Measurements from ENCODE around the gene ABHD1. TPM values are rescaled to one million over a fixed set of nuclear protein-coding genes. Genes with fewer than 3 reads are reported as not detected.

The ABHD1 gene
- total and polyA plus RNA-seq, 4 donors = 0.08 to 0.74 (median 0.14) TPM

DNA sequence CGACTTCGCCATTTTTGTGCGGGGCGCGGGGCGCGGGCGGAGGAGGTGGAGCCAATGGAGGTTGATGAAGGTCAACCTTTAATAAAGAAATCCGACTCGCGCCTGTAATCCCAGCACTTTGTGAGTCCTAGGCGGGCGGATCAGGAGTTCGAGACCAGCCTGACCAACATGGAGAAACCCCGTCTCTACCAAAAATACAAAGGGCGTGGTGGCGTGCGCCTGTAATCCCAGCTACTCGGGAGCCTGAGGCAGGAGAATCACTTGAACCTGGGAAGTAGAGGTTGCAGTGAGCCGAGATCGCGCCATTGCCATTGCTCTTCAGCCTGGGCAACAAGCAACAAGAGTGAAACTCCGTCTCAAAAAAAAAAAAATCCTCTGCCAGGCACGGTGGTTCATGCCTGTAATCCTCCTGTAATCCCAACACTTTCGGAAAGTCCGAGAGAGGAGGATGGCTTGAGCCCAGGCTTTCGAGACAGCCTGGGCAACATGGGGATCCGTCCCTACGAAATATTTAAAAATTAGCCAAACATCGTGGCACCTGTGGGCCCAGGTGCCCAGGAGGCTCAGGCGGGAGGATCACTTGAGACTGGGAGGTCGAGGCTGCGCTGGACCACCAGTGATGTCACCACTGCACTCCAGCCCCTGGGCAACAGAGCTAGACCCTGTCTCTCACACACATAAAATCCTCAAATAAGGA, 11.3 kb downstream of the ABHD1 start:
- Histone ChIP-seq H3K27ac (ENCODE audit: low read depth in 1 of 2, low read length in 1 of 2) (peak overlapping the region in 1 of 2 donors; percentile 37), H3K36me3 (ENCODE audit: control insufficient read depth in 4 of 4, insufficient read depth in 4 of 4, low read length in 4 of 4) (peaks cover 0 to 24% (median 21%) of the 10 kb centered on the region in 4 donors), H3K9me3 (ENCODE audit: control insufficient read depth in 4 of 4, insufficient read depth in 3 of 4, low read length in 3 of 4) (no peaks in the 10 kb centered on the region), H3K4me3 (no peak overlapping the region), H3K4me1 (ENCODE audit: control insufficient read depth in 5 of 5, insufficient read depth in 5 of 5, low read length in 5 of 5) (peaks cover 0 to 12% (median 8%) of the 10 kb centered on the region in 5 donors), H3K27me3 (ENCODE audit: control insufficient read depth in 3 of 3, insufficient read depth in 3 of 3, low read length in 2 of 3) (no peaks in the 10 kb centered on the region), H3K9ac (ENCODE audit: insufficient read depth in 1 of 2, low read length in 2 of 2) (no peak overlapping the region)
- ATAC-seq (ENCODE audit: insufficient read depth, low FRiP score) = no peak
- TF ChIP-seq, protein P1, sequence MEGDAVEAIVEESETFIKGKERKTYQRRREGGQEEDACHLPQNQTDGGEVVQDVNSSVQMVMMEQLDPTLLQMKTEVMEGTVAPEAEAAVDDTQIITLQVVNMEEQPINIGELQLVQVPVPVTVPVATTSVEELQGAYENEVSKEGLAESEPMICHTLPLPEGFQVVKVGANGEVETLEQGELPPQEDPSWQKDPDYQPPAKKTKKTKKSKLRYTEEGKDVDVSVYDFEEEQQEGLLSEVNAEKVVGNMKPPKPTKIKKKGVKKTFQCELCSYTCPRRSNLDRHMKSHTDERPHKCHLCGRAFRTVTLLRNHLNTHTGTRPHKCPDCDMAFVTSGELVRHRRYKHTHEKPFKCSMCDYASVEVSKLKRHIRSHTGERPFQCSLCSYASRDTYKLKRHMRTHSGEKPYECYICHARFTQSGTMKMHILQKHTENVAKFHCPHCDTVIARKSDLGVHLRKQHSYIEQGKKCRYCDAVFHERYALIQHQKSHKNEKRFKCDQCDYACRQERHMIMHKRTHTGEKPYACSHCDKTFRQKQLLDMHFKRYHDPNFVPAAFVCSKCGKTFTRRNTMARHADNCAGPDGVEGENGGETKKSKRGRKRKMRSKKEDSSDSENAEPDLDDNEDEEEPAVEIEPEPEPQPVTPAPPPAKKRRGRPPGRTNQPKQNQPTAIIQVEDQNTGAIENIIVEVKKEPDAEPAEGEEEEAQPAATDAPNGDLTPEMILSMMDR (IDR thresholded peaks at IDR 0.05; ENCODE audit: control extremely low read depth, extremely low read depth) = no peak
- DNase-seq = no peak
- 54 to 55% methylated on average over 33 of the region's 33 CpGs for WGBS, 2 donors

GRCh38 chr2:27135478-27135955, 11.9 kb downstream of the ABHD1 start:
- Histone ChIP-seq H3K4me3 (no peak overlapping the region), H3K36me3 (ENCODE audit: control insufficient read depth in 4 of 4, insufficient read depth in 4 of 4, low read length in 4 of 4) (peaks cover 0 to 21% (median 20%) of the 10 kb centered on the region in 4 donors), H3K9ac (ENCODE audit: insufficient read depth in 1 of 2, low read length in 2 of 2) (no peak overlapping the region), H3K27me3 (ENCODE audit: control insufficient read depth in 3 of 3, insufficient read depth in 3 of 3, low read length in 2 of 3) (no peaks in the 10 kb centered on the region), H3K9me3 (ENCODE audit: control insufficient read depth in 4 of 4, insufficient read depth in 3 of 4, low read length in 3 of 4) (no peaks in the 10 kb centered on the region), H3K4me1 (ENCODE audit: control insufficient read depth in 5 of 5, insufficient read depth in 5 of 5, low read length in 5 of 5) (peaks cover 0 to 12% (median 8%) of the 10 kb centered on the region in 5 donors), H3K27ac (ENCODE audit: low read depth in 1 of 2, low read length in 1 of 2) (no peak overlapping the region)
- DNase-seq = no peak
- ATAC-seq (ENCODE audit: insufficient read depth, low FRiP score) = no peak
- 75 to 82% methylated on average over 12 of the region's 12 CpGs for WGBS, 2 donors
- TF ChIP-seq, protein P1 (IDR thresholded peaks at IDR 0.05; ENCODE audit: control extremely low read depth, extremely low read depth) = no peak

GRCh38 chr2:27136751-27137150, 13.1 kb downstream of the ABHD1 start:
- Histone ChIP-seq H3K27ac (ENCODE audit: low read depth in 1 of 2, low read length in 1 of 2) (no peak overlapping the region), H3K9me3 (ENCODE audit: control insufficient read depth in 4 of 4, insufficient read depth in 3 of 4, low read length in 3 of 4) (no peaks in the 10 kb centered on the region), H3K27me3 (ENCODE audit: control insufficient read depth in 3 of 3, insufficient read depth in 3 of 3, low read length in 2 of 3) (no peaks in the 10 kb centered on the region), H3K36me3 (ENCODE audit: control insufficient read depth in 4 of 4, insufficient read depth in 4 of 4, low read length in 4 of 4) (peaks cover 0 to 16% (median 9%) of the 10 kb centered on the region in 4 donors), H3K4me1 (ENCODE audit: control insufficient read depth in 5 of 5, insufficient read depth in 5 of 5, low read length in 5 of 5) (peaks cover 0 to 12% (median 8%) of the 10 kb centered on the region in 5 donors), H3K9ac (ENCODE audit: insufficient read depth in 1 of 2, low read length in 2 of 2) (no peak overlapping the region), H3K4me3 (no peak overlapping the region)
- no peak for DNase-seq
- no peak for ATAC-seq (ENCODE audit: insufficient read depth, low FRiP score)
- 91 to 94% methylated on average over 7 of the region's 7 CpGs for WGBS, 2 donors
- TF ChIP-seq, protein P1 (IDR thresholded peaks at IDR 0.05; ENCODE audit: control extremely low read depth, extremely low read depth) = no peak
